T-helper 2 cell treated with Interferon-gamma antibody and Interleukin-4, amounts not matched to agents 5 μg/mL and 100 μg/mL, for 36 hours (primary cell): ENCODE results near the gene IFT81.

Experiments
- DNase-seq: peaks from one replicate; pipeline ENCODE4 v3.0.0; 2021; ENCODE audit warnings: low spot score
- H3K27ac Mint-ChIP-seq: one replicate; pipeline ENCODE4 v1.8.0; 2021; ENCODE audit warnings: mild to moderate bottlenecking, mixed read lengths
- H3K27me3 Mint-ChIP-seq: one replicate; pipeline ENCODE4 v1.8.0; 2021; ENCODE audit warnings: low read depth, mixed read lengths
- H3K36me3 Mint-ChIP-seq: one replicate; pipeline ENCODE4 v1.8.0; 2021; ENCODE audit warnings: low read depth, mixed read lengths
- H3K4me1 Mint-ChIP-seq: one replicate; pipeline ENCODE4 v1.8.0; 2021; ENCODE audit warnings: low read depth, mixed read lengths
- H3K4me3 Mint-ChIP-seq: one replicate; pipeline ENCODE4 v1.8.0; 2022; ENCODE audit warnings: mild to moderate bottlenecking, moderate library complexity, mixed read lengths
- H3K9me3 Mint-ChIP-seq: one replicate; pipeline ENCODE4 v1.8.0; 2021; ENCODE audit warnings: mixed read lengths

The IFT81 gene

GRCh38 chr12:110262442-110263388 is 138.6 kb downstream of the IFT81 start:
- Mint-ChIP-seq H3K4me1 (no peaks in the 10 kb centered on the region), H3K27me3 (peaks cover 21% of the 10 kb centered on the region), H3K4me3 (no peak overlapping the region), H3K36me3 (no peaks in the 10 kb centered on the region), H3K27ac (no peak overlapping the region), H3K9me3 (no peaks in the 10 kb centered on the region)
- no peak for DNase-seq

- DNase-seq: no peak
- H3K9me3 Mint-ChIP-seq: no peaks in the 10 kb centered on the region
- no peaks in the 10 kb centered on the region for H3K36me3 Mint-ChIP-seq
- no peak overlapping the region for H3K4me3 Mint-ChIP-seq
- H3K27me3 Mint-ChIP-seq: peaks cover 35% of the 10 kb centered on the region
- no peaks in the 10 kb centered on the region for H3K4me1 Mint-ChIP-seq
- no peak overlapping the region for H3K27ac Mint-ChIP-seq
Observed at GRCh38 chr12:110266381-110266960, 142.3 kb downstream of the IFT81 start.

GRCh38 chr12:110266980-110267620 is 142.9 kb downstream of the IFT81 start:
- Mint-ChIP-seq H3K4me1 (no peaks in the 10 kb centered on the region), H3K27me3 (peaks cover 35% of the 10 kb centered on the region), H3K27ac (no peak overlapping the region), H3K4me3 (no peak overlapping the region), H3K9me3 (no peaks in the 10 kb centered on the region), H3K36me3 (no peaks in the 10 kb centered on the region)
- DNase-seq: no peak
